ENCODE measurements around the gene OLFM2. TPM values are rescaled to one million over a fixed set of nuclear protein-coding genes. Genes with fewer than 3 reads are reported as not detected.
"Not testable (repeated sequence)": the region's sequence is repeated elsewhere in the genome, so short reads cannot be mapped to it uniquely, and the experiment has no call there.

The OLFM2 gene
- total RNA-seq, 1 donor from 2014 or later: 5.1 TPM

- ATAC-seq: no peak
Measured at GRCh38 chr19:9941671-9942070, 5.4 kb upstream of the OLFM2 start.

GRCh38 chr19:9941231-9941630 lies 4.9 kb upstream of the OLFM2 start:
- ATAC-seq: no peak

- no peak for ATAC-seq
Measured at GRCh38 chr19:9940778-9941177, 4.5 kb upstream of the OLFM2 start.

- no peak for ATAC-seq
Measured at GRCh38 chr19:9939301-9939913, 3.1 kb upstream of the OLFM2 start.

- no peak for ATAC-seq
Measured at GRCh38 chr19:9937001-9937411, 691 bp upstream of the OLFM2 start.

GRCh38 chr19:9935506-9936325 lies 599 bp downstream of the OLFM2 start:
- no peak for ATAC-seq

GRCh38 chr19:9934132-9934950 lies 2.0 kb downstream of the OLFM2 start:
- ATAC-seq: peak; percentile 92

GRCh38 chr19:9932835-9933234 lies 3.5 kb downstream of the OLFM2 start:
- no peak for ATAC-seq

- ATAC-seq: no peak
Measured at GRCh38 chr19:9931629-9932028, 4.7 kb downstream of the OLFM2 start.

GRCh38 chr19:9923440-9923839 lies 12.9 kb downstream of the OLFM2 start:
- ATAC-seq: no peak

- not testable (repeated sequence) for ATAC-seq
Measured at GRCh38 chr19:9922782-9923379, 13.4 kb downstream of the OLFM2 start.

GRCh38 chr19:9917321-9917720 lies 19.0 kb downstream of the OLFM2 start:
- peak; percentile 39 for ATAC-seq

GRCh38 chr19:9916719-9917118 lies 19.6 kb downstream of the OLFM2 start:
- ATAC-seq: no peak

- peak; percentile 86 for ATAC-seq
Measured at GRCh38 chr19:9914315-9915207, 21.8 kb downstream of the OLFM2 start.

- peak; percentile 4 for ATAC-seq
Measured at GRCh38 chr19:9914001-9914314, 22.4 kb downstream of the OLFM2 start.

- ATAC-seq: peak; percentile 19
Measured at GRCh38 chr19:9913237-9914000, 22.9 kb downstream of the OLFM2 start.

GRCh38 chr19:9912551-9913236 lies 23.6 kb downstream of the OLFM2 start:
- ATAC-seq: no peak

- ATAC-seq: no peak
Measured at GRCh38 chr19:9911524-9912185, 24.7 kb downstream of the OLFM2 start.

GRCh38 chr19:9910625-9911024 lies 25.7 kb downstream of the OLFM2 start:
- ATAC-seq: no peak

- no peak for ATAC-seq
Measured at GRCh38 chr19:9909251-9909650, 27.1 kb downstream of the OLFM2 start.

All from esophagus mucosa (tissue), 1 donor.